C1 segment of cervical spinal cord (tissue), 14 donors: ENCODE results near the gene HDAC4.

ENCODE experiments used
- DNase-seq, 14 donors: peaks; one replicate each; lab custom pipeline; 2025; lab: John Stamatoyannopoulos, UW

HDAC4 gene

DNA sequence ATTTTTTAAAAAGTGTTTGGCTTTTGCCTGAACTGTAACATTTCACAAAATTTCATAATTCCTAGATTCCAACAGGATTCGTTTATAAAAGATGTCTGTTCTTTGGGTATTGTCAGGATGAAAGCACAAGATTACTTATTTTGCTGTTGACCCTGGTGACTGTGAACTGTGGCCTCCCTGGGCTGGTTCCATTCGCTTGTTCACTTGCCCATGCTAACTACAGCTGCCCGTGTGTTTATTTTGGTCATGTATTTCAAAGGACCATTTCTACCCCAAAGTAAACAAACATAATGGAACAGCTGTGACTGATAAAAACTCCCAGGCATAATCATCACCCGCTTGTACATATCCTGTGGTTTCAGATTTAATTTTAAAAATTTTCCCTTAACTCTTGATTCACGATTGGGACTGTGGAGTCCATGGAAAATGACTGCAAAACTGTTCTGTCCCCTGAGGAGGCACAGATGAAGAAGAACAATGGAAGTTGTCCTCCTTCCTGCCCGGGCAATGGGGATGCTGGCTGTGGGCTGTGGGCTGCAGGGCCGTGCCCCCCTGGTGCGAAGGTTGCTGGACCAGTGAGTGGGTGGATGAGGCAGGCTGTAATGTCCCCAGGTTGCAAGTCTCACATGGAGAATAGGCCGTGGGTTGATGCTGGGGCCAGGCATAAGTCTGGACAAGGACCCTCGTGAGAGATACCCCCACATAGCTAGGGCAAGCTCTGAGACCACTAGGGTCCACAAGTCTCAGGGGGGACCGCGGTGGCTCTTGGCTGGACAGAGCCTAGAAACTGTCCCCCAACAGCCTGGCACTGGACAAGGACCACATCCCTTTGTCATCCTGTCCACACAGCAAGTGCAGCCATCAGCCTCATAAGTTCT lies 28.9 kb upstream of the HDAC4 start:
- no peak for DNase-seq

DNA sequence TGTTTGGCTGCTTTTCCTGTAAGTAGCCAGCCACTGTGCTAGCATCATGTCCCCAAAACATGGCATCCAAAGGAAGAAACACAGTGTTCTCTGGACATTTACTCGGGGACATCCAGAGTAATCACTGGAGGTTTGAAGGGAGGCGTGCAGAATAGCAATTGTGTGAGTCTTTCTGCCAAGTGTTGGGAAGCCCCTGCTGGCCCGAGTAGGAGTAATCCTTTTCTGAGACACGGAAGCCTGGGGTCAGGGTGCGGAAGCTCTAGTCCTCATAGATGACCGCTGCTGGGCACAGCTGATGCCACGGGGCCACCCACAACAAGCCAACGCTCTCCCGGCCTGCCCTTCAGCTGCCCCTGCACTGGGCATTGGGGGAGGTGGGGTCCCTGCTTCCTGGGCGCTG lies 24.8 kb upstream of the HDAC4 start:
- DNase-seq: peak in 3 of 14 donors; percentile 24 to 72 (median 33)

DNA sequence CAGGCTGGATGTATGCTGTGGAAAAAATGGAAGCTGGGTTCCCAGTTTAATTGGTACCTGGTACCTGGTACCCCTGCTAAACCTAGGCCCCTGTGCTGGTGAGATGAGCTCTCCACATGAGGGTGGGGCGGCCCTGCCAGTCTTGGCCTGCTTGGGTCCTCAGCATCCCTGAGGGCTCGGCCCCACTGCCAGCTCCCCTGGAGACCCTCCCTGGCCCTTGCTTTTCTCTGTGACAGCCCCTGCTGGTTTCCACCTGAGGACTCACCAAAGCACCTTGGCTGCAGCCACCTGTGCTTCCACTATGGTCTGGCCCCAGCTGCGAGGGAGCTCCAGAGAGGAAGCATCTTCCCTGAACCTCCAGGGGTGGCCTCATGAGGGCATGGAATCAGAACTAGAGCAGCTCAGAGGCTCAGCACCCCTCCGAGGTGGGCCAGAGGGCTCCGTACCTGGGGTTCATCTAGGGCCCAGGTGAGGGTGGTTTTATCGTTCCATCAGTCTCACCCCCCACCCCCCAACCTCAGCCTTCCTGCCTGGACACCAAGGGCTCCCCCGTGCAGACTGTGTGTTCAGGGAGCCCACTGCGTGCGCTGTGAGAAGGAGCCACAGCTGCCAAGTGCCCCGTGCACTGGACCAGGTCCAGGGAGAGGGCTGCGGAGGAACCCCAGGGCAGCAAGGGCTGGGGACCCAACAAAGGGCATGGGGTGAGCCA lies 23.7 kb upstream of the HDAC4 start:
- DNase-seq: no peak

DNA sequence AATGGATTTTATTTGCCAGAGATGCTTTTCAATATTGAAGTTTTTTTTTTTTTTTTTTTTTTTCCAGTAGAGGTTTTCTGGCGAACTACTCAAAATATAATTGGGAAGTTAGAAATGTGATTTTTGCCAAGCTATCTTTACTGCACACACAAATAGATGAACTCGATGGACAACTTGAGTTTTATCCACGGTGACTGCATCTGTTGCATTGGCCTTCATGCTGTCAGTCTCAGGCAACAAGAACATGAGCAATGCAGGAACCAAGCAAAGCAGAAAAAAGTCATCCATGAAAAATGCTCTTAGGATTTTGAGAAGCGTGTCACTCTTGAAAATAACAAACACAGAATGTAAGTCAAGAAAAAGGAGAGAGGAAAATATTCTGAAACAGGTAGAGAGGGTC lies 22.7 kb upstream of the HDAC4 start:
- no peak for DNase-seq

DNA sequence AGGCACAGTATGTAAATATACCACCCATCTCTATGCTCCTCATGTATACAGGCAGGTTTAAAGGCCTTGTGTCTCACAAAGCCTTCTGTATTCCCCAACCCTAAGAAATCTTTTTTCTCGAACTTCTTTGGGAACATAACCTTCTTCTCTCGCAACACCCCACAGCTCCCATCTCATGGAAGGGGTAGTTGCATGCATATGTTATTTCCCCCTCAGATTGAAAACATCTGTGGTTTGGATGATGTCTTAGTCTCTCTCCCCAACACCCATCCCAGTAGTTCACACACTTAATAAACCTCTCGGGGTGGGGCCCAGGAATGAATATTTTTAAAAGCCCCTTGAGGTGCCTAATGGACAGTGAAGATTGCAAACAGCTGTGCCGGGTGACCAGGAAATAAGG lies 21.0 kb upstream of the HDAC4 start:
- DNase-seq: no peak

DNA sequence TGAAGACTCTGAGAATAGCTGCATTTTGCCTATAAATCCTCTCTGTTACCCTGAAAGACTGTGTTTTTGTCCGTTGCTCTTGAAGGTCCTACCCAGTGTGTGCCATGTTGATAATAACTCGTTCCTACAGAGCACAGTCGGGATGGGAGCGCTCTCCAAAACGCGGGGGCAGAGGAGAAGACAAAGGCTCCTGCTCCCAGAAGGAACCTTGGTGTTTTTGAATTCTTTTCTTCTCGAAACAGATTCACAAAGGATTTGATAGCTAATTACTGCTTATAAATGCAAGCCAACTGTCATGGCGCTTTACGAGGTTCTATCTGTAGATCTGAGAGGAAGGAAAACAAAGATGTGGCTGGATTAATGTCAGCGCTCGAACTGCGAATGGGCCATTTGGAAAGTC lies 19.3 kb upstream of the HDAC4 start:
- no peak for DNase-seq

DNA sequence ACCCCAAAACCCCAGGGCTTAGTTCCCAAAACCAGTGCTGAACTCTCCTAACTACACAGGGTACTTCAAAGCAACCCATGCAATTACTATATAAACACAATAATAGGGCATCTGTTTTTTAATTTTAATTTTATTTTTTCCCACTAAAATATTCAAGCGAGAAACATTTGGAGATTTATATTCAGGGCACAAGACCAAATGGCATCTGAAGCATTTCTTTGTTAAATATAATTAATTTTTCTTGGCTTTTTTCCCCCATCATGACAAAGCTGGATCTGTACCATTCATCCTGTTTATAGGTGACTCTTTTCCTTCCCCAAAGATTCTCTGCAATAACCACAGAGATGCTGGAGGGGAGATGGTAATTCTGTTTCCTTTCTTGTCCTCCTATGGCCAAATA lies 18.1 kb upstream of the HDAC4 start:
- DNase-seq: no peak

DNA sequence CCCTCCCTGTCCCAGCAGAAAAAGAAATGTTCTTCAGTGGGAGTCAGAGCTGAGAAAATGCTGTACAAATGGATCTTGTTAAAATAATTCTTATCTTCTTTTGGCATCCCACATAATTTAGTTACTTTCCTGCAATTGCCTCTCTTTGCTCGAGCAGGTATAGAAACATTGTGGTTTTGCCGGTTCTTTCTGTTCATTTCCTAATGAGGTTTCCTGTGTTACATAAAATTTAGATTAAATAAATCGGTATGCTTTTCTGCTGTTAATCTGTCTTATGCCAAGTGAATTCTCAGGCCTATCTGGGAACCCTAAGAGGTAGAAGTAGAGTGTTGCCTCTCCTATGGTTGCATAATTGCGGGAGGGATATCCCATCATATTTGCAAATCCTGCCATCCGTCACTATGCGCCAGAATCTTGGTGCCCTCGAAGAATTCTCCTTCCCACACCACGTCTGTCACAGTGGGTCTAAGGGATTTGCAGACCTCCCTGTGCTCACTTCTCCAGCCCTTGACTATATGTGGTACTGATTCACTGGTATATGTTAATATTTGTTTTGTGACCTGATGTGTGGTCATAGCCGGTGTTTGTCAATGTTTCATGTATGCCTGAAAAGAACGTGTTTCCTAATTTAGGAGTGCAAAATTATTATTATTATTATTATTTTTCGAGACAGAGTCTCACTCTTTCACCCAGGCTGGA lies 12.2 kb upstream of the HDAC4 start:
- DNase-seq: no peak

DNA sequence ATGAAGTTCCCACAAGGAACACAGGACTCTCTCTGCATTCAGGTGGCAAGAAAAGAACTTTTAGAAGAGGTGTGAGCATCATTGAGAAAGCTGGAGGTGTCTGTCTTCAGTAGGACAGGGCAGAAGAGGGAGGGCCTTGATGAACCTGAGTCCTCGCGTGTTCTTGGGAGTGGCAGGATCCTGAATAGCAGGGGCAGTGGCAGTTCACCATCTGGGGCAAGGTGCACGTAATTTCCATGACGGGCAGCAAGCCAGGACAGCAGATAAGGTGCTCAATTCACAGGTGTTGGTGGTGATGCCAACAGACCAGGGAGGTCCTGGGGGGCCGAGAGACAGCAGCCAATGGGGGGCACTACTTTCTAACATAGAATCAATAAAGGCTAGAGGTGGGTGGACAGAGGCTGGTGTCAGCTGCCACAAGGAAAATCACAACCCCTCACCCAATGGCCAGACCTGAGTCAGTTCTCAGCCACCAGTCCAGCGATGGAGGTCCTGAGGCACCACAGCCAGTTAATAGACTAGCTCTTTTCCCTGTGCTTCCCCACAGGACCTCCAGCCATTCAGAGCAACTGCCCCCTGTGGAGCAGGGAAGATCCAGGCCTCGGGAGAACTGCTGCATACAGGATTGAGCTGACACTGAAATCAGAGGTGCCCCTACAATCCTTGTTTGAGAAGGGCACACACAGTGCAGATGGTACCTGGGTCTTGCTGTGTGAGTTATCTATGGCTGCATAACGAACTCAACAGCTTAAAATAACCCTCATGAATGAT lies 10.9 kb upstream of the HDAC4 start:
- DNase-seq: no peak

DNA sequence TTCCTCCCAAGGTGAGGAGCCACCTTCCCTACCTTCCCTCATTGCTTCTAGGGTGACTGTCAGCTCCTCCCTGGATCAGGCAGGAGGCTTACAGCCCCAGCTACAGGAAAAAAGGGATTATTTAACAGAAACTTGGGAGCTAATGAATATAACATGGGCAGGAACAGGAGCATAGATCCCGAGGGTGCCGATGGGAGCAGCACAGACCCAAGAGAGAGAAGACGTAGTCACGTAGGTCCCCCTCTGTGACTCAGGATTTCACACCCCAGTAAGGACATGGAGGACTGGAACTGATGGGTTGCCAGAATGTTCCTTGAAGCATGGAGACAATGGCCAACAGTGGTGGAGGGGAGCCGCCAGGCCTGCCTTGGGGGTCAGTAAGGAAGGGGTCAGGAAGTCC lies 10.3 kb upstream of the HDAC4 start:
- no peak for DNase-seq

DNA sequence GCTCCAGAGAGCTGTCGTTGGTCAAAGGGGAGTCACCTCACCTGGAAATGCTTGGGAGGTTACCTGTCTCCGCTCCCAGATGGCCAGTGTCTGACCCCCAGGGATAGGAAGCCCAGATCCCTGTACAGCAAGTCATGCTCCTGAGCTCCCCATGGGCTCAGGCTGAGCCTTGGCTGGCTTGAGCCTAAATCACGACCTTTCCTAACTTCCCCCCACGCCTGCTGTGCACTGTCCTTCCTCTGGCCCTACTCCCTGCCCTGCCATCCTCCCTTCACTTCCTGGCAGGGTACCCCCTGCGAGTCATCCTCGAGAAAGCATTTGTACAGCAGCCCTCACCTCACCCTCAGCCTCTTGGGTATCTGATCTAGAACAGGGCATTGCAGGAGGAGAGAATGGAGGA lies 9.2 kb upstream of the HDAC4 start:
- no peak for DNase-seq

DNA sequence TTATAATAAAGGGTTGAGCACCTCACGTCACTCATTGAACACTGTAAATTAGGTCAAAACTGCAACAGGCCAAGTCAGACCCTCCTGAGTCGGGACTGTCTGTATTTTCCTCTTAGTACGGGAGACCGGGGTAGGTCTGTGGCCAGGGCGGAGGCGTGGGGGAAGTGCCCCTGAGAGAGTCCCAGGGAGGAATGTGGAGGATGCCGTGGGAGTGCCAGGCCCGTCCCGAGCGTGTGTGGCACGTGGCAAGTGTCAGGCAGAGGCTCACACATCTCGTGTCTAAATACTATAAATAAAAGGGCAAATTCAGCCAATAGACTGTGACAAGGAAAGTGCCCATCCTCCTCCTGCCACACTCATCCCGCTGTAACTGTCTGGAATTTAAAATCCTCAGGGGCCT lies 6.3 kb upstream of the HDAC4 start:
- DNase-seq: no peak

DNA sequence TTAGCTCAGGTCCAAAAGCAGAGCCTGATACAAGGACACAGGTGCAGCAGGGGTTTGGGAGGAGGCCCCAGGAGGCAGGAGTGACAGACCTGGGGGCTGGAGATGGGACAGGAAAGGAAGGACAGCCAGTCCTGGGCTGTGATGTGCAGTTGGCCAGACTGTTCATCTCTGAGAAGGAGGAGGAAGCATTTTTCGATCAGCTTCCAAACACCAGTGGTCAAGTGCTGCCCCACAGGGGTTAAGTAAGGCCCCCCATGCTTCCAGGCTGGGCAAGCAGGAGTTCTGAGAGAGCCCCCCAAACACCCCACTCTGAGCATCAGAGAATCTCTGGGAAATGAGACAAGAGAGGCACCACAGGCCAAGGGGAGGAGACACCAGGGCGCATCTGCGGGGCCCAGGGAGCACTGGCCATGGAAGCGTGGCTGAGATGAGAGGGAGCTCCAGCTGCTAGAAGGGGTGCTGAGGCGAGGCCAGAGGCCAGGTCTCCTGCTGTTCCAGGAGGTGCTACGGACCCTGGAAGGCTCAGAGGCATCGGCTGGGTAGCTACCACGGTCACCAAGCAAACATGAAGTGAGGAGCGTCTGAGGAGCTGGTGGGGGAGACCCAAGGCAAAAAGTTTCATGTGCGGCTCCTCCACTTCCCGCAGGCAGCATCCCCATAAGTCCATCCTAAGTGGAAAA lies 5.6 kb upstream of the HDAC4 start:
- no peak for DNase-seq

DNA sequence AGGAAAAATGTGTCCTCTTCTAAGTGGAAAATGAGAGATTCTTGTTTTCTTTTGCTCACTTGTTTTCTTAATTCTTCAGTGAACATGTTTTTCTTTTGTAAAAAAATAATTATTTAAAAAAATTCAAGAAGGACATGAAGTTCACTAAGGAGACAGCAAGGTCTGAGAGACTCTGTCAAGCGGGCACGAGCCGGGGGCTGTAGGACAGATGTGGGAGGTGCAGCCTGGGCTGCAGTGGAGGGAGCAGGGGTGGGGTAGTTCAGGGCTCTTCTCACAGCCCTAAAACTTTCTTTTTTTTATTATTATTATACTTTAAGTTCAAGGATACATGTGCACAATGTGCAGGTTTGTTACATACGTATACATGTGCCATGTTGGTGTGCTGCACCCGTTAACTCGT lies 4.3 kb upstream of the HDAC4 start:
- DNase-seq: no peak

DNA sequence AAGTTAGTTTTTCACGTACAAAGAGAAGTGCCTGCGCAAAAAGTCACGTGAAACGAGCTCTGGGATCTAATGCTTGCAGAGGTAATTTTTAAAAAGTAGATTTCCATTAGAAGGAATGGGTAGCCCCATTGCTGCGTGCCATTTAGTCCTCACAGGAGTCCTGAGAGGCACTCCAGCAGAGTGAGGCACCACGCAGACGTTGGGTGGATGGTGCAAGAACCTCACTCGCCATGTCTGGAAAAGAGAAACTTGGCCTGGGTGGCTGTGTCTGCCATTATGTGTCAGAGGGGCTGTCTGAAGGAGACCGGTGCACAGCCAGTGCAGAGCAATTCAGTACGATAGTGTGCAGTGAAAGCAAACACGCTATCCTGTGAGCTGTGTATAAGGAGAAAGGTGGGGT lies 1.8 kb upstream of the HDAC4 start:
- DNase-seq: no peak

DNA sequence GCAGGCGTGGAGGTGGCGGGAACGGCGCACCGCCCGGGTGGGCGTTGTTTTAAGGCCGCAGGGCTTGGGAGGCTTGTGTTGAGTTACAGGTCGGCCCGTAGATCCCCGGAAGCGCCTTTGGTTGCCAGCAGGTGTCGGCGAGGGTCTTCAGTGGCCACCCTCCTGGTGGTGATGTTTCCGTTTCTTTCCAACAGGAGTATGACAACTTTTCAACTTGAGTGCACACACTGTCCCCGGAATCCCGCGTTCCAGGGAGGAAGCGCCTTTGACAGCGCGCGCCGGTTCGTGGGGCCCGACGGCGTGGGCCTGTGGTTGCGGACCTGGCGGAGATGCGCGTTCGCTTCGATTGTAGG lies 1.0 kb upstream of the HDAC4 start:
- peak in 3 of 14 donors; percentile 64 to 90 (median 85) for DNase-seq

DNA sequence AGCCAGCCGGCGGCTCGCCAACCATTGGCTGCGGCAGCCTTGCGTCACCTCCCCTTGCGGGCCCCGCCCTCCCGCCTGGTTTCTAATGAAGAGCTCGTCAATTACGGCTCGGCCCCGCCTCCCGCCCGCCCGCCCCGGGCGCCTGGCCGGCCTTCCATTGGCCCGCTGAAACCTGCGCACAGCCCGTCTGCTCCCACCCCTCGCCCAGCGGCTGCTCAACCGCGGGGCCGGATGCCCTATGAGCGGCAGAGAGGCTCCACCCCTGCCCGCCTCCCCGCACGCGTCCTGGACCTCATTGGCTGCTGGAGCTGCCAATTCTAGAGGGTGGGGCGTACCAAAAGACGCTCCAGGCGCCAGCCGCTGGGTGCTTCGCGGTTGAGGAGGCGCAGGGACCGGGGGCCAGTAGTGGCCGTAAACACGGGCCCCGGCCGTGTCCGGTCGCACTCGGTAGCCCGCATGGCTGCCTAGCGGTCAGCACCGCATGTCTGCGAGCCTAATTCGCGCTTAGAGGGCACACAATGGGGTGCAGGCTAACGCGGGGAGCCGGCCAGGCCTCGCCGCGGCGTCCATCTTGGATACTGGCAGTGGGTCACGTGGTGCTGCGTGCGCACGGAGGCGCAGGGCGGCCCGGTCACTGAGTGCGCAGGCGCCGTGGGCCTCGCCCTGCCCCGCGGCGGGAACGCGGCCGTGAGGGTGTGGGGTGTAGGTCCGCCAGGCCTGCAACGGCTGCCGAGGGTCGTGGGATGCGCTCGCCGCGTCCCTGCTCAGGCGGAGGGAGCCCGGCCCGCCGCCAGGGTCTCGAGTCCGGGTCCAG lies 454 bp upstream of the HDAC4 start:
- DNase-seq: peak; percentile 90 to 100 (median 100)

DNA sequence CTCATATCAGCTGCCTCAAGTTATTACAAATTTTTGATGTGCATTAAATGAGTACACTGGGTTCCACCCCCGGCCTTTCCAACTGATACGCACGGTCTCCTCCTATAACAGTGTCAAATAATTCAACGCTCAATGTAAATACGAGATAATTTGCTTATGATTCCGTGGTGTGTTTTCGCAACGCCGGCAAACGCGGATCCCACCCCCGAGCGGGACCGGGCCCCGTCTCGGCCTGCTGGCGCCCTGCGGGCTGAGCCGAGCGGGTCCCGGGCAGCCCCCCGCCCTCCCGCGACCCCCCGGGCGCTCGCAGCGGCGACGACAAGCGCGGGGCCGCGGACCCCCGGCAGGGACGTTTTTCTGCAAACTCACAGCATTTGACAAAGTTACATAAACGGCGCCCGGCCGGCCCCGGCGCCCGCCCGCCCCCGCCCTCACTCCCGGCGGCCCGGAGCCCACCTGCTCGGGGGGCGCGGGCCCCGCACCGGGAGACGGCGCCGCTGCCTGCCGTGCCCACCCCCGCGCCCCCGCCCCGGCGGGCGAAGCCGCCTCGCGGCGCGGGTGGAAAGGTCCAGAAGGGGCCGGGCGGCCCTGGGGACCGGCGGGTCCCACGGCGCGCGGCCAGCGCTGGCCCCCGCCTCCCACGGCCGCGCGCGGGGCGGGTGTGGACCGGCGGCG lies 762 bp downstream of the HDAC4 start:
- no peak for DNase-seq

DNA sequence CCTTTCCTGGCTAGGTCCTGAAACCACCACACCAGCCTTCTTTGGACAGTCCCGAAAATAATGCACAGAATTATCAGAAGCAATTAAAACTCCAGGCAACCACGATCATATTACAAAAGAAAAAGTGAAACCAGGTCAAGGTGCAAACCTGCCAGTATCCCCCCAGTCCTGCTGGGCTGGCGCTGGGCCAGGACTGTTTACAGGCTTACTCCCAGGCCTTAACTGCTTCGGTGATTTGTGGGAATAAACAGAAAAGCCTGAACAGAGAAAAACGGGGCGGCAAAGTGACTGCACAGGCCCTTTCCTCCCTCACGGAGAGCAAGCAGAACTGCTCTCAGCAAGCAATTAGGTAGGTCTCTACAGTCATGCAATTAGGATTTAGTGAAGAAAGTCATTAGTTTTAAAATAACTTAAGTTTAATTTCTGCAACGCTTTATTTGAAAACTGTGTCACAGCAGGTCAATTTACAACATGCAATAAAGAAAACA lies 1.3 kb downstream of the HDAC4 start:
- DNase-seq: peak in 3 of 14 donors; percentile 17 to 31 (median 24)

DNA sequence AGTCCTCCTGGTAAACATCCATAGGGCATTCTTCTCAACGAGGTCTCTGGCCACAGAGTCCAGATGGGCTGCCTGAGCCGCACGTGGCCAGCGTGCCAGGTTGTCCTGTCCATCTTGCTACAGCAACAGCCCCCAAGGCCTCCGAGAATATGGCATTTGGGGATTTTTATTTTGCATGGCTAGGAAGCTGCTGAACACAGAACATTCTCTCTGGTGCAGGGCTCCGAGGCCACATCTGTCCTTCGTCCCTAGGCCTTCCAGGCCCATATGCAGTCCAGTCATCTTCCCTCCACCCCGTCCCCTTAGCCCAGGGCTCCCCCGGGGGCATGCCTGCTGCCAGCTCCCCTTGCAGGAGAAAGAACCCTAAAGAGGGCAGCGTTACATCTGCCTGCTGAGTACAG lies 2.3 kb downstream of the HDAC4 start:
- peak in 3 of 14 donors; percentile 17 to 40 (median 24) for DNase-seq
